Lower leg skin (tissue), 3 donors: ENCODE results near the gene DHX57.

ENCODE experiments used
- CTCF ChIP-seq, 3 donors: fragments of 450-650 bp; IDR thresholded peaks; one replicate each; pipeline ENCODE4 v1.5.1; 2016; ENCODE audit warnings: antibody characterized with exemption in 3 of 3, mild to moderate bottlenecking in 3 of 3, moderate library complexity in 2 of 3
- POLR2A ChIP-seq, 2 donors: fragments of 450-650 bp; IDR thresholded peaks; one replicate each; pipeline ENCODE4 v1.6.1; 2016 to 2017; ENCODE audit warnings: antibody characterized with exemption in 2 of 2, mild to moderate bottlenecking in 1 of 2, moderate library complexity in 1 of 2

GRCh38 chr2:38806015-38806732 is 69.6 kb downstream of the DHX57 start:
- no peak for TF ChIP-seq POLR2A (IDR thresholded peaks at IDR 0.05)
- no peak for TF ChIP-seq CTCF (IDR thresholded peaks at IDR 0.05)
